Left forelimb (tissue), 1 donor: ENCODE data around the gene MEIOSIN.
"Not testable (repeated sequence)": the region's sequence is repeated elsewhere in the genome, so short reads cannot be mapped to it uniquely, and the experiment has no call there.

Experiments
- DNase-seq: peaks from one replicate; pipeline ENCODE4 v3.0.0-alpha.2; 2018; ENCODE audit warnings: low spot score

The MEIOSIN gene

GRCh38 chr19:45717983-45718650, 15.1 kb upstream of the MEIOSIN start:
- DNase-seq: no peak

DNA sequence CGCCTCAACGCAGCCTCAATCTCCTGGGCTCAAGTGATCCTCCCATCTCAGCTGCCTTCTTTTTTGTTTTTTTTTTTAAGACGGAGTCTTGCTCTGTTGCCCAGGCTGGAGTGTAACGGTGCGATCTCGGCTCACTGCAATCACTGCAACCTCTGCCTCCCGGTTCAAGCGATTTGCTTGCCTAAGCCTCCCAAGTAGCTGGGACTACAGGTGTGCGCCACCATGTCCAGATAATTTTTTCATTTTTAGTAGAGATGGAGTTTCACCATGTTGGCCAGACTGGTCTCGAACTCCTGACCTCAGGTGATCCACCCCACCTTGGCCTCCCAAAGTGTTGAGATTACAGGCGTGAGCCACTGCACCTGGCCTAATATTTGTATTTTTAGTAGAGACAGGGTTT, 13.2 kb upstream of the MEIOSIN start:
- not testable (repeated sequence) for DNase-seq

DNA sequence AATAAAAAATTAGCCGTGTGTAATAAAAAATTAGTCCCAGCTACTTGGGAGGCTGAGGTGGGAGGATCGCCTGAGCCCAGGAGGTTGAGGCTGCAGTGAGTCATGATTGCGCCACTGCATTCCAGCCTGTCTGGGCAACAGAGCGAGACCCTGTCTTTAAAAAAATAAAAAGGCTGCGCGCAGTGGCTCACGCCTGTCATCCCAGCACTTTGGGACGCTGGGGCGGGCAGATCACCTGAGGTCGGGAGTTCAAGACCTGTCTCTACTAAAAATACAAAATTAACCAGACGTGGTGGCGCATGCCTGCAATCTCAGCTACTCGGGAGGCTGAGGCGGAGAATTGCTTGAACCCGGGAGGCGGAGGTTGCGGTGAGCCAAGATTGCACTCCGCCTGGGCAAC, 4.6 kb upstream of the MEIOSIN start:
- not testable (repeated sequence) for DNase-seq

- no peak for DNase-seq
These were observed 3.4 kb upstream of the MEIOSIN start for GRCh38 chr19:45729800-45730290.

GRCh38 chr19:45730368-45731288, 2.6 kb upstream of the MEIOSIN start, which contains the start of gene FBXO46:
Gene FBXO46, minus strand, starts transcription at chr19:45730896. Its CDS starts 17,401 bp downstream, at chr19:45713495.
- DNase-seq: peak; percentile 96

DNA sequence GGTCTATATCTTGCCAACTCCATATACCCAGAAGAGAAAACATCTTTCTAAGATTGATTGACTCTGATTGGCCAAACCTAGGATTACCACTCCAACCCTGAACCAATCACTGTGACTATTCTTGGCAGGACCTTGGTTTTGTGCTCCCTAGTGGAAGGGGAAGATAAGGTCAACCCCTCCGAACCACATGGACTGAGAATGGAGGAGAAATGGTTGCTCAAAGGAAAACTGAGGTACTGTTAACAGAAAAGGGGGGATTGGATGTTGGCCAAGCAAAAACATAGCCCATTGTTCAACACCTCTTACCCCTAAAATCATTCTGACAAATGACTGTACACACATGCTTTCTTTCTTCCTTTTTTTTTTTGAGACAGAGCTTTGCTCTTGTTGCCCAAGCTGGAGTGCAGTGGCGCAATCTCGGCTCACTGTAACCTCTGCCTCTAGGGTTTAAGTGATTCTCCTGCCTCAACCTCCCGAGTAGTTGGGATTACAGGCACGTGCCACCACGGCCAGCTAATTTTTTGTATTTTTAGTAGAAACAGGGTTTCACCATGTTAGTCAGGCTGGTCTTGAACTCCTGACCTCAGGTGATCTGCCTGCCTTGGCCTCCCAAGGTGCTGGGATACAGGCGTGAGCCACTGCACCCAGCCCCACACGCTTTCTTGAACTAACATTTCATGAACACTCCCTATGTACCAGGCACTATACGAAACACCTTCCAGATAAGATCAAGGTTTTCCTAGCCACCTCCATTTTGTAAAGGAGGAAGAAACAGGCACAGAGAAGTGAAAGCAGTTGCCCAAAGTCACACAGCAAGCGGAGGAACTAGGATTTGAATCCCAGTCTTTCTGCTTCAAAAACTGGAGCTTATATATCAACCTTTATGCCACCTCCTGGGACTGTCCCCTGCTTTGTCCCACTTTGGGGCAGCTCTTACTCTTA, 6.5 kb downstream of the MEIOSIN start:
- no peak for DNase-seq

DNA sequence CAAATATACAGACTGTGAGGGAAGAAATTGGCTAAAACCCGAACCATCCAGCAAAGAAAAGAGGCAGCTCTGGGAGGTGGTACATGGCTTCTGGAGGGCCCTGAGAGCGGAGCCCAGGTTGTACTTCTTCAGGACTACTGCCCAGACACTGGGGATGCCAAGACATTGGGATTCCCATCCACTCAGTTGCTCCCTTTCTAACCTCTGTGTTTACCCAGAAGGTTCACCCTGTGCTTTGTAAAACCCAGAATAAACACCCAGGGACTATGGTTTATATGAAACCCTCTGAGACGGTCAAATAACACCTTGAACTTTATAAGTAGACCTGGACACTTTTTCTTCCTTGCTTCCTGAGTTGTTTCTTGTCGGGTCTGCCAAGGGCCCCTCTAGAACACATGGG, 9.7 kb downstream of the MEIOSIN start:
- DNase-seq: no peak

DNA sequence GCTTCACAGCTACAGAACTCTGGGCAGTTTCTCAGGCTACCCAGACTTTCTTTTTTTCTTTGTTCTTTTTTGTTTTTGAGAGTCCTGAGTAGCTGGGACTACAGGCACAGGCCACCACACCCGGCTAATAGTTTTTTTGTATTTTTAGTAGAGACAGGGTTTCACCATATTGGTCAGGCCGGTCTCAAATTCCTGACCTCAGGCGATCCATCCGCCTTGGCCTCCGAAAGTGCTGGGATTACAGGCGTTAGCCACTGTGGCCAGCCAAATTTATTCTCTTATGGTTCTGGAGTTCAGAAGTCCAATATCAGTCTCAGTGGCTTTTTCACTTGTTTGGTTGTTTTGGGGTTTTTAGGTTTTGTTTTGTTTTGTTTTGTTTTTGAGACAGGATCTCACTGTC, 12.4 kb downstream of the MEIOSIN start:
- no peak for DNase-seq

DNA sequence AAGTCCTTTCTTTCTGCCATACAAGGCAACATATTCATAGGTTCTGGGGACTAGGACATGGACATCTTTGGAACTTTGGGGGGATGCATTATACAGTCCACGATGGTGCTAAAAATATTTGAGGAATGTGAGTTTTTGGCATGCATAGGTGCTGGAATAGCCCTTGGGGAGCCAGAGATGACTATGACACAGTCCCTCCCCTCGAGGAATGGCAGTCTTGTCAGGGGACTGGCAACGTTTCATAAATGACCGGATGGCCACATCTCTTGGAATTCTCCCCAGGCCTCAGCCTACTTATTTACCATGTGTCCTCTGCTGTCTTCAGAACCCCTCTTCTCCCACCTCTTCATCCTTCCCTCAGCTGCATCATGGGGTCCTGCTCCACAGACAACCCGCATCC, 13.6 kb downstream of the MEIOSIN start:
- DNase-seq: no peak

DNA sequence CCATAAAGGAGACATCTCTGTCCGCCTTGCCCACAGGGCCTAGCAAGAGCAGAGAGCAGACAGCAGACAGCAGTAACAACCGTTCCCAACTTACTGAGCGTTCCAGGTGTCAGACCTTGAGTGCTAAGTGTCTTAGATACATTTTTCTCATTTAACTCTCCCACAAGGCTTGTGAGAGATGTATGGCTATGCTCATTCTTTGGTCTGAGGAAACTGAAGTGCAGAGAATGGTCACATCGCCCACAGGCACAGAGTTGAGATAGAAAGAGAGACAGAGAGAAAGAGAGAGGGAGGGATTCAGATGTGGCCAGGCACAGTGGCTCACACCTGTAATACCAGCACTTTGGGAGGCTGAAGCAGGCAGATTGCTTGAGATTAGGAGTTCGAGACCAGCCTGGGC, 14.3 kb downstream of the MEIOSIN start:
- no peak for DNase-seq

GRCh38 chr19:45751483-45751882, 18.2 kb downstream of the MEIOSIN start:
- not testable (repeated sequence) for DNase-seq

GRCh38 chr19:45752639-45753038, 19.4 kb downstream of the MEIOSIN start:
- no peak for DNase-seq

DNA sequence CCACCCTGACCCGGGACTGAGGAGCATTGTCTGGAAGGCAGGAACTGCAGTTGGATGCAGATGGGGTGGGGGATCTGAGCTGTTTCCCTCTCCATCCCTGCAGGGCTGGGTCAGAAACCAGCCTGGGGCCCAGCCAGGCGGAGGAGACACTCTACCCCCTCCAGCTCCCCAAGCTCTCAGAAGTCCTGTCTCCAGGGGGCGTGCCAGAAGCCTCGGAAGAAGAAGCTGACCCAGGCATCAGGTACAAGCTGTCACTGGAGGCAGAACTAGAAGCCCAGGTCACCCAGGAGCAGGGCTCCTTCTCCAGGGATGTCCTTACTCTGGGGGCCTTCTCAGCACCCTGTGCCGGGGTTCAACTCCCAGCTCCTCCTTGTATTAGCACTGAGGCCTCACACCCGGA, 20.3 kb downstream of the MEIOSIN start:
- DNase-seq: no peak

- DNase-seq: no peak
These were observed 21.1 kb downstream of the MEIOSIN start for GRCh38 chr19:45754323-45754722.

DNA sequence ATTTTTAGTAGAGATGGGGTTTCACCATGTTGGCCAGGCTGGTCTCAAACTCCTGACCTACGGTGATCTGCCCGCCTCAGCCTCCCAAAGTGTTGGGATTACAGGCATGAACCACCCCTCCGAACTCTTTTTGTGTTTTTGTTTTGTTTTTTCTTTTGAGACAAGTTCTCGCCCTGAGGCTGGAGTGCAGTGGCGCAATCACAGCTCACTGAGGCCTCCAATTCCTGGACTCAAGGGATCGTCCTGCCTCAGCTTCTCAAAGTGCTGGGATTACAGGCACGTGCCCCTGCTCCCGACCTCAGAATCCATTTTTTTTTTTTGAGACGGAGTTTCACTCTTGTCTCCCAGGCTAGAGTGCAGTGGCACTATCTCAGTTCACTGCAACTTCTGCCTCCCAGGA, 24.5 kb downstream of the MEIOSIN start:
- DNase-seq: no peak

DNA sequence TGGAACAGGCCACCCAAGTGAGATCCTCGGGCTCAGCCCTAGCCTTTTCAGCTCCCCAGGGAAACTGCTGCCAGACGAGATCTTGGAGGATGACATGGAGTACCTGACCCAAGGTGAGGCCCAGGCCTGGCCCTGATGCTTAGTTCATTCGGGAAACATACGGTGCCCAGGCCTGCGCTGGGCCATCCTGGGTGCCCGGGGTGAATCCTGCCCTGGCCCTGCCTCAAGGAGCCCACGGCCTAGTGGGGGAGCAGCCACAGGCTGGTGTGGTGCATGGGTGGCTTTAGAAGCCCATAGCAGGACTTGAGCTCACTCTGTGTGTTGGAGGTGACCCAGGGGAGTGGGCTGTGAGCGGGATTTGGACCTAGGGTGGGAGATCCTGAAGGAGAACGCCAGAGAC, 25.7 kb downstream of the MEIOSIN start:
- no peak for DNase-seq

DNA sequence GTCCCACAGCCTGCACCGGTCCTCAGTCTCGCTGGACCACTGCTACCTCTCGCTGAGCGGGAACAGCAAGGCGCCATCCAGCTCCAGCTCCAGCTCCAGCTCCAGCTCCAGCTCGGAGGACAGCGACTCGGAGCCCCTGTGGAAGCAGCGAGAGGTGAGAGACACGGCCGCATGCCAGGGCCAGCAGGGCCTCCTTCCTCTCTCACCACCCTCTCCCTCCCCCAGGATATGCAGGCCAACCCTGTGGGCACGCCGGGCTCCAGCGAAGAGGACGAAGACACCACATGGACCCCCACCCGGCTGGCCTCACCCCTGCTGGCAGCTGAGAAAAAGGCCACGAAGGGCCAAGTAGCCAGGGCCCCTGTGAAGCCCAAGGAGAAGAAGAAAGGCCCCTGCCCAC, 28.5 kb downstream of the MEIOSIN start:
- DNase-seq: no peak

GRCh38 chr19:45762870-45763631, 29.8 kb downstream of the MEIOSIN start:
- DNase-seq: no peak

DNA sequence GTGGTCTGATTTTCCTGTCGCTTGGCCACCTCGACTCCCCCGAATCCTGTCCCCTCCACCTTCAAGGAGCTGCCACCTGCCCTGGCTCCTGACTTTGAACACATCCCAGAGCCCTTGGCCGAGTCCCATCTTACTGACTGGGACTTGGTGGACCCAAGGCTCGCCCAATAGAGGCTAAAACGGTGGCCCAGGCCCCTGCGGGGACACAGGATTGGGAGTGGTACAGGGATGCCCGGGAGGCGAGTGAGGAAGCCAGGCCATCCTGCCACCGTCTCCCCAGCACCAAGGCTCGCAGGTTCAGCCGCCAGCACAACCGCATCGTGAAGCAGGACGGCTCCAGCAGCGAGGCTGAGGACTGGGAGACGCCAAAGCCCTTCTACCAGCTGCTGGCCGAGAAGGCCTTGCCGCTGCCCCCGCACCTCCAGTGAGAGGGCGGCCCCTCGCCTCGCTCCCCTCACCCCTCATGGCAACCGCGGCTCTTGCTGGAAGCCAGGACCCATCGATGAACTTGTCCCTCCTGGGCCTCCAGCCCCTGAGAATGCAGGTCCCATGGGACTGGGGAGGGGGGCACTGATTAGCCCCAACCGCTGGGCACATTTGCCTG, 30.6 kb downstream of the MEIOSIN start:
- DNase-seq: peak; percentile 61

DNA sequence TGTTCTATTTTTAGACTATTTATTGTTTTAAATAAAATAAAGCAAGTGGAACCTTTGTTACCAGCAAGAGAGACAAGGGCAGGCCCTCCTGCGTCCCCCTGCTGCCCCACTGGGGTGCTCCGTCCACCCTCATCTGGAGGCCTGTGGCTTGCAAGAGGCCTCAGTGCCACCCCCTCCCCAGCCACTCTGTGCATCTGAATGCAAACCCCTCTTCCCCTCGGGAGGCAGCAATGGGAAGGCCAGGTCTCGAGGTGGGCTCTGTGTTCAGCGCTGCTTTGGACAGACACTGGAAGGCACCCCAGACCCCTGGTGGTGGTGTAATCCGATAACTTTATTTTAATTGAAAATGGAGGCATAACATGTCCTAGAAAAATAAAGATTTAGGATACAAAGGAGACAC, 31.2 kb downstream of the MEIOSIN start:
- peak; percentile 66 for DNase-seq
